NT2/D1 (cell line): ENCODE results near the gene SLC1A2.

Experiments used
- SUZ12 ChIP-seq: IDR thresholded peaks from 2 replicates; pipeline ENCODE4 v1.6.1; 2011; ENCODE audit not compliant: insufficient read length, insufficient read depth; ENCODE audit errors: extremely low read depth
- YY1 ChIP-seq: IDR thresholded peaks from 2 replicates; pipeline ENCODE4 v1.6.1; 2011; ENCODE audit not compliant: insufficient read length, insufficient read depth
- ZNF274 ChIP-seq: IDR thresholded peaks from 2 replicates; pipeline ENCODE4 v1.6.1; 2011; ENCODE audit warnings: mild to moderate bottlenecking, low read depth, low read length

DNA sequence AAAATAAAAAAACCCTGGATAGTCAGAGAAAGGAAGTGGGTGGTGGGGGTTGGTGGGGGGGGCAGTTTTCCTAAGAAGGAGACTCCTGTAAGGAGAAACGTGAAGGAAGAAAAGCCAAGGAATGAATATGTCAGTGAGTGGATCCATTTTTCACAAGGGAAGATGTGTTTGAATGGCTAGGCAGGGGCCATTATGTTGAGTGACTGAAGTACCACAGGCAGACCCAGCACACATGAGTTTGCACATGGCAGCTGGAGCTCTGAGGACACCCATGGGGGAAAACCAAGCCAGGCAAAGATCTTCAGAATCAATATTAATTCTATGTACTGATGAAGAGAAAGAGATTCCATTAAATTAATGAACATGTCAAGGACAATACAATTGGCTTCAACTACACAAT lies 212.7 kb downstream of the SLC1A2 start:
- TF ChIP-seq YY1, result no peak
- TF ChIP-seq ZNF274, result no peak
- TF ChIP-seq SUZ12, result no peak
